OCI-LY3 (cell line): ENCODE results near the gene JAZF1.

ENCODE experiments used
- H2AFZ ChIP-seq: fragments of 200-600, 300-600 bp; shearing (Covaris generic); 2 replicates; pipeline ENCODE4 v1.6.0; 2014; ENCODE audit warnings: antibody characterized with exemption, low read depth, low read length
- H3K27ac ChIP-seq: fragments of 200-600, 300-600 bp; sonication (generic); 2 replicates; pipeline ENCODE4 v1.5.1; 2014; ENCODE audit warnings: mild to moderate bottlenecking, low read length, moderate library complexity, mixed read lengths
- H3K27me3 ChIP-seq: fragments of 200-600, 300-600 bp; sonication (generic); 2 replicates; pipeline ENCODE4 v1.6.1; 2014; ENCODE audit warnings: low read depth, low read length, mixed read lengths
- H3K36me3 ChIP-seq: fragments of 200-600, 300-600 bp; sonication (generic); replicated peaks from 2 replicates; pipeline ENCODE3; 2014; ENCODE audit warnings: low read depth, low read length, mixed read lengths
- H3K4me1 ChIP-seq: fragments of 300-600, 200-600 bp; sonication (generic); 2 replicates; pipeline ENCODE4 v1.6.1; 2014; ENCODE audit warnings: low read length, mixed read lengths
- H3K4me2 ChIP-seq: fragments of 200-600, 300-600 bp; sonication (generic); 2 replicates; pipeline ENCODE4 v1.6.1; 2014; ENCODE audit warnings: low read length, mixed read lengths
- H3K4me3 ChIP-seq: fragments of 300-600, 200-600 bp; sonication (generic); 2 replicates; pipeline ENCODE4 v1.5.1; 2014; ENCODE audit warnings: antibody characterized with exemption, mild to moderate bottlenecking, low read length, moderate library complexity
- H3K79me2 ChIP-seq: fragments of 300-600, 200-600 bp; shearing (Covaris generic); 2 replicates; pipeline ENCODE4 v1.6.1; 2014; ENCODE audit warnings: mild to moderate bottlenecking, low read length, mixed read lengths
- H3K9ac ChIP-seq: fragments of 300-600, 200-600 bp; shearing (Covaris generic); 2 replicates; pipeline ENCODE4 v1.6.0; 2014; ENCODE audit warnings: mild to moderate bottlenecking, low read length, moderate library complexity
- H3K9me3 ChIP-seq: fragments of 200-600, 300-600 bp; shearing (Covaris generic); 2 replicates; pipeline ENCODE4 v1.6.1; 2014; ENCODE audit warnings: low read length, mixed read lengths; ENCODE audit not compliant: insufficient read depth
- H4K20me1 ChIP-seq: fragments of 200-600, 300-600 bp; sonication (generic); 2 replicates; pipeline ENCODE4 v1.6.1; 2016; ENCODE audit warnings: low read length, mixed read lengths; ENCODE audit not compliant: insufficient read depth
- CTCF ChIP-seq: fragments of 200-600, 300-600 bp; sonication (generic); IDR thresholded peaks from 2 replicates; pipeline ENCODE4 v1.5.1; 2014; ENCODE audit warnings: antibody characterized with exemption, low read length, low read depth
- EZH2phosphoT487 ChIP-seq: fragments of 200-600 bp; shearing (Covaris generic); IDR thresholded peaks from 2 replicates; pipeline ENCODE4 v1.6.1; 2018; ENCODE audit warnings: antibody characterized with exemption, mixed run types, low read depth

Gene JAZF1

GRCh38 chr7:27953777-27954176 is 226.8 kb downstream of the JAZF1 start:
- Histone ChIP-seq H3K27ac (no peak overlapping the region), H2AFZ (no peak overlapping the region), H3K4me2 (no peak overlapping the region), H3K27me3 (no peaks in the 10 kb centered on the region), H3K79me2 (no peaks in the 10 kb centered on the region), H3K4me3 (no peak overlapping the region), H3K9ac (no peak overlapping the region), H3K4me1 (no peaks in the 10 kb centered on the region), H3K9me3 (no peaks in the 10 kb centered on the region), H3K36me3 (no peaks in the 10 kb centered on the region), H4K20me1 (no peaks in the 10 kb centered on the region; the same call in 1 of the 2 replicates)
- TF ChIP-seq CTCF, result no peak
- no peak for TF ChIP-seq EZH2phosphoT487

- Histone ChIP-seq H3K9ac (no peak overlapping the region), H4K20me1 (no peaks in the 10 kb centered on the region; the same call in 1 of the 2 replicates), H3K27me3 (no peaks in the 10 kb centered on the region), H3K9me3 (no peaks in the 10 kb centered on the region), H3K79me2 (no peaks in the 10 kb centered on the region), H3K4me2 (no peak overlapping the region), H3K4me1 (no peaks in the 10 kb centered on the region), H2AFZ (no peak overlapping the region), H3K4me3 (no peak overlapping the region), H3K27ac (no peak overlapping the region), H3K36me3 (no peaks in the 10 kb centered on the region)
- TF ChIP-seq EZH2phosphoT487, result no peak
- no peak for TF ChIP-seq CTCF
Observed at GRCh38 chr7:27953361-27953760, 227.2 kb downstream of the JAZF1 start.

- Histone ChIP-seq H3K4me2 (no peak overlapping the region), H3K4me3 (no peak overlapping the region), H2AFZ (no peak overlapping the region), H3K4me1 (no peaks in the 10 kb centered on the region), H3K27ac (no peak overlapping the region), H3K27me3 (no peaks in the 10 kb centered on the region), H3K9ac (no peak overlapping the region), H3K9me3 (no peaks in the 10 kb centered on the region), H3K79me2 (no peaks in the 10 kb centered on the region), H3K36me3 (no peaks in the 10 kb centered on the region), H4K20me1 (no peaks in the 10 kb centered on the region)
- TF ChIP-seq CTCF, result no peak
- TF ChIP-seq EZH2phosphoT487, result no peak
Observed at GRCh38 chr7:27952456-27953285, 227.9 kb downstream of the JAZF1 start.

- Histone ChIP-seq H2AFZ (no peak overlapping the region), H3K79me2 (no peaks in the 10 kb centered on the region), H3K9me3 (no peaks in the 10 kb centered on the region), H4K20me1 (no peaks in the 10 kb centered on the region), H3K27me3 (no peaks in the 10 kb centered on the region), H3K36me3 (no peaks in the 10 kb centered on the region), H3K4me3 (no peak overlapping the region), H3K4me1 (no peaks in the 10 kb centered on the region), H3K27ac (no peak overlapping the region), H3K4me2 (no peak overlapping the region), H3K9ac (no peak overlapping the region)
- TF ChIP-seq CTCF (no peak), EZH2phosphoT487 (no peak)
Observed at GRCh38 chr7:27950123-27950522, 230.5 kb downstream of the JAZF1 start.
